Ramos (cell line): ENCODE measurements around the gene SOX8.

Source experiments
- in situ Hi-C: fragments of 300-500 bp; cut with MboI; formaldehyde crosslinking; loops from one replicate; pipeline ENCODE4 v1.14.3; 2022; ENCODE audit warnings: low sequenced_read_pairs; ENCODE audit not compliant: unreplicated experiment

The SOX8 gene

GRCh38 chr16:985646-986400, 4.3 kb downstream of the SOX8 start:
- in situ Hi-C loops = no loop called here

DNA sequence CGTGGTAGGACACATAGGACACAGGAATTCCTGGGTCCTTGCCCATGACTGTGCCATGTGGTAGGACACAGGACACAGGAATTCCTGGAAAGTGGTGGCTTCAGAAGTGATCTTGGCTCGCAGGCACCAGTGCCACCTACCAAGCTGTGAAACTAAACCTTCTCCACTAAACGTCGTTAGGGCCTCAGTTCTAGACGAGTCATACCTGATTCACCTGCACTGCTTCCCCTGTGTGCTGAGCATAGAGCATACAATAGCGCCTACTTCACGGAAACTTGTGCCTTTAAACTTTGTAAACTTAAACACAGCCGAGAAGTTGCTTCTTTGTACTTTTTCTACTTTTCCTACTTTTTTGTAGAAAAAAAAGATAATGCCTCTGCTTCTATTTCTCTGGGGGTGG, 4.8 kb downstream of the SOX8 start:
- in situ Hi-C loops = no loop called here

DNA sequence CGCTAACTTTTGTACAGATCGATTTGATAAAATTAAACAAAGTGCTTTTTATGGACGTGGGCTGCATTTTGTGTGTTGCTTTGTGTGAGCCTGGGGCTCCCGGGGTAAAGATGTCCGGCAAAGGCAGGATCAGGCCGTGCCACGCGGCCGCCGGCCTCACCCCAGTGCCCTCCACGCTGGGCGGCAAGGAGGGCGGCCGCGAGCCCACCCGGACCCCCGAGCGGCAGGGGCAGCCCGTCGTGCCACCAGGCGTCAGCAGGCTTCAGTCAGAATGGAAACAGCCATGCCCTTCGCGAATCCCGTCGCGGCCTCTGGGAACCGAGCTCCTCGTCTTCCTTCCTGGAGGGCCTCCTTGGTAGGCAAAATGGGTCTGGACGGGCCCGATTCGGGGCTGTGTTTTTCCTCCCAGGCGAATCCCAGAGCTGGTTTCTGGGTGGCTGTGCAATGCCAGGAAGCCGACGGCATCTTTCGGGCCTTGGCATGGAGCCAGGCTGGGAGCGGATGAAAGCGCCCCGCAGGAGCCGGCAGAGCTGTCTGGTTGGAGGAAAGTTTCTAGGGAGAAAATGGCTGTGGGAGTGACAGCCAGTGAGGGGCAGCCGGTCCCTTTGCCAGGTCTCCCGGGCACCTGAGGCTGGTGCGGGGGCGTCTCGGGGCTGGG, 5.5 kb downstream of the SOX8 start:
- in situ Hi-C loops = no loop called here

DNA sequence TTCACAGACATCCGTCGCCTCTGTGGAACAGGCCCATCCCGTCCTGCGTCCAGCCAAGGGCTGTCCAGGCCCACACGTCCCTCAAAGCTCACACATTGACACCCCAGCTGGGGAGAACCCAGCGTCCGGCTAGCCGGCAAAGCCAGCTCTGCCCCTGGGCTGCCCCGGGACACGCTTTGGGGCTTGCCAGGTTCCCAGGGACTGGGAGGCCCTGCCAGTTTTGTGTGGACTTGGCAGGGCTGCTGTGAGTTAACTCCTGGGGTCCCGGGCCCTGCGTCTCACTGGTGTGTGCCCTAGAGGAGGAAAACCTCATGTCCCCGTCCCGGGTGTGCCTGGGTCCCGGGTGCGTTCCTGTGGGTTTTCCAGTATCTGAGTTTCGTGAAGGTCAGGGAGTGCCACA, 6.3 kb downstream of the SOX8 start:
- in situ Hi-C loops = no loop called here

DNA sequence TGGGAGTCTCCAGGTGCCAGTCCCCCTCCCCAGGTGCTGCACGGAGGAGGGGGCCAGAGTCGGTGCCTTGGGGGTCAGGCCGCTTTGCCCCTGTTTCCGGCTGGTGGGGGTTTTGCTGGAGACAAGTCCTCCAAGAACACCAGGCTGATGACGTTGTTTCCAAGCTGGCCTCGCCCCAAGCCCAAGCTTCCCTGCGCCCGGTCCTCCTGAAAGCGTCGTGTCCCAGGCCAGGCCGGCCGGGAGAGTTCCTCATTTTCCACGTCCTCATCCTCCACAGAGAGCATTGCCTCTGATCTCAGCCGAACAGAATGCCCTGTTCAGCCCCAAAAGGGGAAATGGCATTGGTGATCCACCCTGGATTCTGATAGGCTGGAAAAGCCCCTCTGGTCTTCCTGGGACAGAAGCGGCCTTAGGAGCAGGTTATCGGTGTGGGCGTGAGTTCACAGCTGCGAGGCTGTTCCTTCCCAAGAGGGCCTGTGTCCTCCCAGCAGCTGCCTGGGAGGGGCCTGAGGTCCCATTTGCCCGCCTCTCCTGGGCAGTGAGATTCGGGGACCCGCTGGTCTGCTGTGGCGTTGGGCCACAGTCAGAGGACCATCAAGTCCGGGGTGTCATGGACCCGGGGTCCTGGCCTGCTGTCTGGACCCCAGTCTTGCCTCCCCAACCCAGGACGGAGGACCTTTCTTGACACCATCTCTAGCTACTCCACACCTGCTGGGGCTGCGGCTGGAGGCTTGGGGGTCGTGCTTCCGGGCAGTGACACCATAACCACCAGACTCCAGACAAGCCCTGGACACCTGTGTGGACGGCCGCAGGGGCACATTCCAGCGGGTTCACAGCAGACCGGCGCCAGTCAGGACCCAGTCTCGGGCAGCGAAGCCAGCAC, 7.1 kb downstream of the SOX8 start:
- in situ Hi-C loops = no loop called here

- in situ Hi-C loops = no loop called here
Measured at GRCh38 chr16:989354-989814, 7.8 kb downstream of the SOX8 start.

DNA sequence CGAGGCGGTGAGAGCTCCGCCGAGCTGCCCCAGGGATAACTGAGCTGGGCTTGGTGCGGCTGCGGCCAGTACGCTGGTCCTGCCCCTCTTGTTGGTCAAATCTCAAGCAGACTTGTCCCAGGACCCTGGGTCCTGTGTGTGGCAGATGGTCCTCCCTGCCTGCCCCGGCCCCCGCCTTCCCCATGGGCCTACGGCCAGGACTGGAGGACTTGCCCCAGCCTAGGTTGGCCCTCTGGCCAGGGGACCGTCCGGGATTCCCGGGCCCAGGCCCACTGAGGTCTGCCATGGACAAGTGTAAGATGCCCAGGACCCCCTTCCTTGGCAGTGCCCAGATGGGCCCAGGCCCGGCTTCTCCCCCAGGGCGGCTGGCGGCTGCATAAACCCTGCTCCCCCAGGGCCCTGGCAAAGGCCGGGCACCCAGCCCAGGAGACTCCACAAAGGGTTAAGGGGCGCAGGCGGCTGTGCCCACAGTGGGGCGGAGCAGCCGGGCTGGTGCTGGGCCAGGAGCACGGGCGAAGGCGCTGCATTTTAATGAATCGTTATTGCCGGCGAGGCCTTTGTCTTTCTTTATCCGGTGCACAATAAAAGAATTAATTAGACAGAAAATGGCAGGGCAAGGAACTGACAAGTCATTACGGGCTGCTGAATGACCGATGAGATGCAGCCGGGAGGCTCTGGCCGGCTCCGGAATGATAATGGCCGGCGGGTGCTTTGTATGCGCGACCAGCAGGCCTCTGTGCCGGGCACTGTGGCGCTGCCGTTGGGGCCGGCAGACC, 9.1 kb downstream of the SOX8 start:
- in situ Hi-C loops = no loop called here

GRCh38 chr16:991345-991744, 9.8 kb downstream of the SOX8 start:
- in situ Hi-C loops = no loop called here

GRCh38 chr16:991773-992172, 10.2 kb downstream of the SOX8 start:
- in situ Hi-C loops = no loop called here

GRCh38 chr16:993731-994130, 12.2 kb downstream of the SOX8 start:
- in situ Hi-C loops = no loop called here

GRCh38 chr16:995087-995486, 13.5 kb downstream of the SOX8 start:
- in situ Hi-C loops = no loop called here

DNA sequence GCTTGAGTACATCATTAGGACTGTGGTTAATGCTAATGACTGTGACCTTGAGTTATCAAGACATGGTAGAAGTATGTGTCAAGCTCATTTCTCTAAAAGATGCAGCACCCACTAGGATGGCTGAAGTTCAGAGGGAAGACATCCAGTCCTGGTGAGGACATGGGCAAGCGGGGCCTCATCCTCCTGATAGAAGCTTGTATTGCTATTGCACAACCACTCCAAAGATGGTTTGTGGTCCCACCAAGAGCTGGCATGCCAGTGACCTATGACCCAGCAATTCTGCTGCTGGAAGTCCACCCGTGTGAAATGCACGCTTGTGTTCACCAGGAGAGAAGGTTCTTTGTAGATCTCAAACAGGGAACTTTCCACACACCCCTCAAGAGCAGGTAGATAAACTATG, 14.2 kb downstream of the SOX8 start:
- in situ Hi-C loops = no loop called here

DNA sequence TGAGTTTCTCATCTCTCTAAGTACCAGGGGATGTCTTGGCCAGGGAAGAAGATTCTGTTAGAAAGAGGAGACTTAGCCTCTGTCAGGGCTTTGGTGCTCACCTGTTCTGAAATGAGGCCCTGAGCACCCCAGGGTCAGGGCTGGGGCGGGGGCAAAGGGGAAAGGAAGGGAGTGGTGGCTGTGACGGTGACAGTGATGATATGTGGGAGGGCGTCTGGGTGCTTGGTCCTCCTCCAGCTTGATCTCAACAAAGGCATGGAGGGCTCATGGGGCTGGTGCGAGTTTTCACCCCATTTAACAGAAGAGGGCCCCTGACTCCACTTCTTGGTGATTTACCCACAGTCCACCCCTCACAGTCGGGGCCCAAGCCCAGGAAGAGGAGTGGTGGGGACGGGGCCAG, 15.1 kb downstream of the SOX8 start:
- in situ Hi-C loops = no loop called here

DNA sequence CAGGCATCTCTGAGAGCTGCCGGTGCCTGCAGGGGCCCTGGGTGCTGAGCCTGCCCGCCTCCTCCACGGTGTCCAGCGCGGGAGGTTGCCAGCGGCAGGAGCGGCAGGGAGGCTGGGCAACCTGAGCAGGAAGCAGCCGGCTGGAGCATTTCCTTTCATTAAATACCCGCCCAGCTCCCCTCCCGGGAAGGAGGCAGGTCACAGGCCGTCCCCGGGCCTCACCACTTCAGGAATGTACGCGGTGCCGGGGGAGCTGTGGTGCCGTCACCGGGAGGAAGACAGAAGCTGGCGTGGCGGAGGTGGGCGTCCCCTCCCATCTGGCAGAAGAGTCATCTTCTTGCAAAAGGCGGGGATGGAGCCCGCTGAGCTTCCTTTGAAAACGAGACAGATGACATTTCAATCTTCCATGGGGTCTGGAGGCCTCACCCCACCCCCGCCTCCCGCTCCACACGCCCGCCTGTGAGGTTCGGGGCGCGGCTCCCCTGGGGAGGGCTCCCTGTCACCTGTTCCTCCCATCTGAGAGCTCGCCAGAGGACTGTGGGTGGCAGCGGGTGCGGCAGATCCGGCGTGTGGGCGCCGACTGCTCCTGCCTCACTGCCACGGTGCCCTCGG, 16.0 kb downstream of the SOX8 start:
- in situ Hi-C loops = no loop called here

DNA sequence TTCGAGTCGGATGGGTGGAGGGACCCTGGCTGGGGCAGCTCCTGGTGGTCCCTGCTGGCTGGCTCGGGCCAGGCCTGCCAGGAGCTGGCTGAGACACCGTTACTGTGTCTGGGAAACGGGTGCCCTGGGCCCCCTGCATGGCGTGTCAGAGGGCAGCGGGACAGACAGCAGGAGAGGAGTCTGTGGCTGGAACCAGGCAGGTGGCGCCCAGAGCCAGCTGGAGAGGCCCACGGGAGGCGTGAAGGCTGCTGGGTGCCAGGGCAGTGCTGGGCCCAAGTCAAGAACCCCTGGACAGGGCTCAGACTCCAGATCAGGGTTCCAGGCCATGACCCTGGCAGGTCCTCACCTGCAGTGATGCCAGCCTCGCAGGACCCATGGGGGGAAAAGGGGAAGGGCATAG, 16.6 kb downstream of the SOX8 start:
- in situ Hi-C loops = no loop called here

DNA sequence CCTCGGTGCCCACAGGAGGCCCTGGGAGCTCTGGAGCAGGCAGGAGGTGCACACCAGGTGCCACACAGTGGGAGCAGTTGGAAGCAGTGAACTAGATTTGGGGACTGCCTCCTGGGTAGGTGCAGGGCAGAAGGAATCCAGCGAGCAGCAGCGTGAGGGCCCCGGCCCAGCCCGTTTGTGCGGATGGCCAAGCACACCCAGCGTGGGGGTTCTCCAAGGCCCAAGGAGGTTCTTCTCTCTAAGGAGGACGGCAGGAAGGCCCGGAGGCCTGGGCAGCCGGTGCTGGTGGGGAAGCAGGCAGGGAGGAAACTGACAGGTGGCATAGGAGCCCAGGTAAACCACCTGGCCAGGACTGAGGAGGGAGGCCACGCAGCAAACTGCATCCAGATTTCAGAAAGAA, 17.0 kb downstream of the SOX8 start:
- in situ Hi-C loops = no loop called here

DNA sequence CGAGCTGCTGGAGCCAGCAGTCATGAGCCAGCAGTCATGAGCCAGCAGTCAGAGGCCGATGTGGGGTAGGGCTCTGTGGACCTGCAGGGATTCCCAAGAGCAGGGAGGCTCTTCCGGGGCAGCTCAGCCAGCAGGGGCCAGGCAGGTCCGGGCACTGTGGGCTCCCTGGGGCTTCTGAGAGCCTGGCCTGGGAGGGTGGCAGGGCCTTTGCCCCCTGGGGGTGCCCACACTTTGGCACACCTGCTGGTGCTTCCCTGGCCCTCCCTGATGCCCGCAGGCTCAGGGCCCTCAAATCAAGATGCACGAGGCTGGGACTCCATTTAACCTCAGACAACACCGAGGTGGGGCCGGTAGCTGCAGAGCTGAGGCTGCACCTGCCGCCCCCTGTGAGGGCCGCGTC, 18.1 kb downstream of the SOX8 start:
- in situ Hi-C loops = no loop called here

GRCh38 chr16:1000608-1001007, 19.0 kb downstream of the SOX8 start:
- in situ Hi-C loops = no loop called here

GRCh38 chr16:1001096-1001495, 19.5 kb downstream of the SOX8 start:
- in situ Hi-C loops = no loop called here
